Colonic mucosa (tissue), 4 donors: ENCODE measurements around the gene ZSWIM6. TPM values are rescaled to one million over a fixed set of nuclear protein-coding genes. Genes with fewer than 3 reads are reported as not detected.

ENCODE experiments used
- DNase-seq: peaks from one replicate; pipeline ENCODE4 v3.0.0-alpha.2; 2020
- H3K27ac ChIP-seq: fragments of 200-600 bp; one replicate; pipeline ENCODE4 v1.8.0; 2021
- H3K27me3 ChIP-seq: fragments of 200-600 bp; one replicate; pipeline ENCODE4 v1.8.0; 2021
- H3K36me3 ChIP-seq: fragments of 200-600 bp; one replicate; pipeline ENCODE4 v1.8.0; 2021
- H3K4me1 ChIP-seq: fragments of 200-600 bp; one replicate; pipeline ENCODE4 v1.8.0; 2021; ENCODE audit warnings: mild to moderate bottlenecking
- H3K4me3 ChIP-seq: fragments of 200-600 bp; one replicate; pipeline ENCODE4 v1.8.0; 2021
- H3K9ac ChIP-seq, 2 donors: one replicate each; pipeline ENCODE4 v1.7.0; 2013; ENCODE audit warnings: control low read depth in 2 of 2, low read depth in 2 of 2, low read length in 2 of 2
- H3K9me3 ChIP-seq: fragments of 200-600 bp; one replicate; pipeline ENCODE4 v1.8.0; 2021
- CTCF ChIP-seq: fragments of 200-600 bp; IDR thresholded peaks from one replicate; pipeline ENCODE4 v1.8.0; 2022; ENCODE audit warnings: antibody characterized with exemption, mild to moderate bottlenecking
- intact Hi-C: fragments of 100-400 bp; cut with DNase I; formaldehyde crosslinking; loops from one replicate; pipeline ENCODE4 v1.14.1; 2022
- total RNA-seq, 2 donors: library from RNA; stranded (reverse); fragmentation: NEBNext Ultra II Directional in 1 of 2; extraction: Animal tissue kit (Norgen Biotek cat#: 25700) in 1 of 2; gene quantifications; one replicate each; pipeline ENCODE4 v1.2.1, GENCODE V29; 2021
- donor health status: healthy.
- donor health status: DM: no; HTN: no; CAD: no.
- donor health status: DM: no; HTN: no; CAD: no.

Gene ZSWIM6
- total RNA-seq, 2 donors from 2014 or later, result 16.4 to 24.5 TPM

GRCh38 chr5:61449804-61450492 lies 117.9 kb downstream of the ZSWIM6 start:
- Histone ChIP-seq H3K9ac (no peak overlapping the region), H3K4me1 (no peaks in the 10 kb centered on the region), H3K27ac (peak overlapping the region; percentile 51)

GRCh38 chr5:61450493-61451279 lies 118.6 kb downstream of the ZSWIM6 start:
- no peak for TF ChIP-seq CTCF
- DNase-seq, result no peak
- H3K4me1 ChIP-seq, result no peaks in the 10 kb centered on the region
- intact Hi-C loops, result no loop called here
- peak overlapping the region; percentile 51 for H3K27ac ChIP-seq
- no peak overlapping the region for H3K4me3 ChIP-seq
- H3K9me3 ChIP-seq, result no peaks in the 10 kb centered on the region
- no peak overlapping the region for H3K9ac ChIP-seq
- no peaks in the 10 kb centered on the region for H3K27me3 ChIP-seq
- H3K36me3 ChIP-seq, result no peaks in the 10 kb centered on the region

More at GRCh38 chr5:61449804-61450492, 117.9 kb downstream of the ZSWIM6 start:
- no peaks in the 10 kb centered on the region for H3K27me3 ChIP-seq
- H3K9me3 ChIP-seq, result no peaks in the 10 kb centered on the region
- no peak for TF ChIP-seq CTCF
- no peak overlapping the region for H3K4me3 ChIP-seq
- no peaks in the 10 kb centered on the region for H3K36me3 ChIP-seq
- DNase-seq, result peak; percentile 32
- intact Hi-C loops, result no loop called here

DNA sequence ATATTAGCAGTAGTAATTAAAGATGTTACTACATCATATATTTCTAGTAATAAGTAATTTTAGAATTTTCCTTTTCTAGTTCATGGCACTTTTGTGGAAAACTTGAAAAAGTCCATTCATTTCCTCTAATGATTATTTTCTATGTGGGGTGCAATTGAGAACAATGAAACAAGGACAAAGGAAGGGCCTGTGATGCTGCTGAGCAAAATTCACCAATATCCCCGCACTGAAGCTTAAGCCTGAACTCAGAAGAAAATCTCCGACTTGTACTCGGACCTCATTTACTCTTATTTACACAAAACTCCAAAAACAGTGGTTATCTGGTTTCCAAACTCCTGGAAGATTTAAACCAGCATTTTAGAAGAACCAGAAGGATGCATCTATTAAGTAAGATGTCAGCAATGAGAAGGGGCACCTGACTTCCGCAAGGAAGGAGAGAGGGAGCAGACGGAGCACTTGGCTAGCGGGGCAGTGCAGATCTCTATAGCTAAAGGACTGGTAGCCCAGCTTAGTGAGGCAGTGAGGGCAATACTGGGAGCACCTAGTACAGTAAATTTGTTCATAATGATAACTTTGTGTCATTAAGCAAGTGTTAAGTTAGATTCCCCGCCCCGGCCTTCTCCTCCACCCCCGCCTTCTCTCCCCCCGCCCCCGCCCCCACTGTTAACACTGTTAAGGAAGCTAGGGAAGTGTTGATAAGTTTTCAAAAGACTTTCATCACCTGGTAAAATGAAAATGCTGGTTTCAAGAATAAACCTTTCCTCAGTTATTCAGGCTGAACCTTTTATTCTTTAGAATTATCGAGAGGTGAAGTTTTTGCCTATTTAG lies 123.3 kb downstream of the ZSWIM6 start:
- intact Hi-C loops, result no loop called here
- no peak overlapping the region for H3K27ac ChIP-seq
- H3K4me3 ChIP-seq, result no peak overlapping the region
- DNase-seq, result no peak
- H3K9me3 ChIP-seq, result no peaks in the 10 kb centered on the region
- no peak overlapping the region for H3K9ac ChIP-seq
- TF ChIP-seq CTCF, result no peak
- H3K27me3 ChIP-seq, result no peaks in the 10 kb centered on the region
- H3K4me1 ChIP-seq, result no peaks in the 10 kb centered on the region
- H3K36me3 ChIP-seq, result no peaks in the 10 kb centered on the region

DNA sequence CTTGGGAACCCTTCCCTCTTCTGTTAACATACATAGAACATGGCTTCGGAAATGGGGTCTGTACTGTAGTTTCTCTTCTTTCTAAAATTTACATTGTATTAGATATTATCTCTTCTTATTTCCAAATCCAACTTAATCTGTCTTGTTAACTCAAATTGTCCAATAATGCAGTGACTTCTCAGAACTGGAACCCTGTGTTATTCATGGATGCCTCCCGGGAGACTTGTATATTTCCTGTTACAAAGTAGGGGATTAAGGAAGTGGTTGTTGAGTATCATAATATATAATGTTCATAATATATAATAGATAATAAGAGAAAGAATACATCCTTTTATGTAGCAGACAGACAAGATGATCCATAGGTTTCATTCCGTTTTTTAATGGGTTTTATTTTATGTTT lies 128.4 kb downstream of the ZSWIM6 start:
- Histone ChIP-seq H3K27ac (no peak overlapping the region), H3K9me3 (no peaks in the 10 kb centered on the region), H3K36me3 (no peaks in the 10 kb centered on the region), H3K27me3 (no peaks in the 10 kb centered on the region), H3K4me3 (no peak overlapping the region), H3K4me1 (no peaks in the 10 kb centered on the region), H3K9ac (no peak overlapping the region)
- intact Hi-C loops, result no loop called here
- no peak for DNase-seq
- TF ChIP-seq CTCF, result no peak

GRCh38 chr5:61461417-61461816 lies 129.4 kb downstream of the ZSWIM6 start:
- intact Hi-C loops, result no loop called here
- TF ChIP-seq CTCF, result no peak
- H3K9ac ChIP-seq, result no peak overlapping the region
- peak; percentile 23 for DNase-seq
- no peaks in the 10 kb centered on the region for H3K4me1 ChIP-seq
- H3K36me3 ChIP-seq, result no peaks in the 10 kb centered on the region
- H3K27ac ChIP-seq, result no peak overlapping the region
- no peaks in the 10 kb centered on the region for H3K9me3 ChIP-seq
- no peaks in the 10 kb centered on the region for H3K27me3 ChIP-seq
- no peak overlapping the region for H3K4me3 ChIP-seq
